Measurements from ENCODE around the gene IGF2BP1.

IGF2BP1 gene

GRCh38 chr17:49046912-49047311, 49.7 kb downstream of the IGF2BP1 start:
- H3K36me3 ChIP-seq (ENCODE audit: low read length): no peaks in the 10 kb centered on the region
- no peaks in the 10 kb centered on the region for H3K9me3 ChIP-seq (ENCODE audit: insufficient read depth, low read length)
- no peak overlapping the region for H3K9ac ChIP-seq (ENCODE audit: low read length)
- H3K4me3 ChIP-seq (ENCODE audit: insufficient read depth, low read length, poor library complexity, severe bottlenecking): no peak overlapping the region
- H3K27me3 ChIP-seq (ENCODE audit: low read length): no peaks in the 10 kb centered on the region
- no peaks in the 10 kb centered on the region for H3K79me2 ChIP-seq (ENCODE audit: insufficient read depth, low read length)
- no peaks in the 10 kb centered on the region for H3F3A ChIP-seq (ENCODE audit: insufficient read depth)
- H2AFZ ChIP-seq (ENCODE audit: low read depth, low read length, severe bottlenecking): no peak overlapping the region
- TF ChIP-seq CTCF (IDR thresholded peaks at IDR 0.05; ENCODE audit: insufficient read depth, low read length, poor library complexity, severe bottlenecking) (no peak), EZH2phosphoT487 (conservative IDR thresholded peaks at IDR 0.05; ENCODE audit: low read length) (no peak)
- H3K27ac ChIP-seq (ENCODE audit: low read depth, low read length): no peak overlapping the region
- no peaks in the 10 kb centered on the region for H4K20me1 ChIP-seq (ENCODE audit: low read depth, low read length)
- no peaks in the 10 kb centered on the region for H3K9me2 ChIP-seq (replicated peaks; ENCODE audit: insufficient read depth, low read length)
- no peak overlapping the region for H3K4me2 ChIP-seq (ENCODE audit: low read depth, low read length, poor library complexity, severe bottlenecking)

- H3K27ac ChIP-seq (ENCODE audit: low read depth, low read length): no peak overlapping the region
- H3K27me3 ChIP-seq (ENCODE audit: low read length): no peaks in the 10 kb centered on the region
- H3K4me2 ChIP-seq (ENCODE audit: low read depth, low read length, poor library complexity, severe bottlenecking): no peak overlapping the region
- H3K9ac ChIP-seq (ENCODE audit: low read length): no peak overlapping the region
- H3K79me2 ChIP-seq (ENCODE audit: insufficient read depth, low read length): no peaks in the 10 kb centered on the region
- H3K9me3 ChIP-seq (ENCODE audit: insufficient read depth, low read length): no peaks in the 10 kb centered on the region
- no peak overlapping the region for H2AFZ ChIP-seq (ENCODE audit: low read depth, low read length, severe bottlenecking)
- H3K9me2 ChIP-seq (replicated peaks; ENCODE audit: insufficient read depth, low read length): no peaks in the 10 kb centered on the region
- H4K20me1 ChIP-seq (ENCODE audit: low read depth, low read length): no peaks in the 10 kb centered on the region
- no peak overlapping the region for H3K4me3 ChIP-seq (ENCODE audit: insufficient read depth, low read length, poor library complexity, severe bottlenecking)
- H3F3A ChIP-seq (ENCODE audit: insufficient read depth): no peaks in the 10 kb centered on the region
- no peak for TF ChIP-seq EZH2phosphoT487 (conservative IDR thresholded peaks at IDR 0.05; ENCODE audit: low read length)
- no peak for TF ChIP-seq CTCF (IDR thresholded peaks at IDR 0.05; ENCODE audit: insufficient read depth, low read length, poor library complexity, severe bottlenecking)
- H3K36me3 ChIP-seq (ENCODE audit: low read length): no peaks in the 10 kb centered on the region
Observed at GRCh38 chr17:49049265-49049664, 52.1 kb downstream of the IGF2BP1 start.

GRCh38 chr17:49050611-49051010, 53.4 kb downstream of the IGF2BP1 start:
- H3K9me3 ChIP-seq (ENCODE audit: insufficient read depth, low read length): no peaks in the 10 kb centered on the region
- H3K36me3 ChIP-seq (ENCODE audit: low read length): no peaks in the 10 kb centered on the region
- no peak overlapping the region for H2AFZ ChIP-seq (ENCODE audit: low read depth, low read length, severe bottlenecking)
- H3K27me3 ChIP-seq (ENCODE audit: low read length): no peaks in the 10 kb centered on the region
- no peak overlapping the region for H3K4me3 ChIP-seq (ENCODE audit: insufficient read depth, low read length, poor library complexity, severe bottlenecking)
- H4K20me1 ChIP-seq (ENCODE audit: low read depth, low read length): no peaks in the 10 kb centered on the region
- H3K27ac ChIP-seq (ENCODE audit: low read depth, low read length): no peak overlapping the region
- H3F3A ChIP-seq (ENCODE audit: insufficient read depth): no peaks in the 10 kb centered on the region
- no peaks in the 10 kb centered on the region for H3K9me2 ChIP-seq (replicated peaks; ENCODE audit: insufficient read depth, low read length)
- no peak for TF ChIP-seq CTCF (IDR thresholded peaks at IDR 0.05; ENCODE audit: insufficient read depth, low read length, poor library complexity, severe bottlenecking)
- no peak for TF ChIP-seq EZH2phosphoT487 (conservative IDR thresholded peaks at IDR 0.05; ENCODE audit: low read length)
- no peak overlapping the region for H3K9ac ChIP-seq (ENCODE audit: low read length)
- no peaks in the 10 kb centered on the region for H3K79me2 ChIP-seq (ENCODE audit: insufficient read depth, low read length)
- H3K4me2 ChIP-seq (ENCODE audit: low read depth, low read length, poor library complexity, severe bottlenecking): no peak overlapping the region

All from SU-DHL-6 (cell line).